SK-N-SH treated with all-trans-retinoic acid at 6 μM for 48 hours (cell line): ENCODE measurements around the gene DCDC2.

Experiments used
- CSRNP3 ChIP-seq: fragments of 250-450 bp; sonication (Bioruptor Pico); IDR thresholded peaks from 2 replicates; pipeline ENCODE4 v1.5.1; 2021; ENCODE audit warnings: mild to moderate bottlenecking, moderate library complexity
- ESRRG ChIP-seq: fragments of 250-450 bp; sonication (Bioruptor Pico); IDR thresholded peaks from 2 replicates; pipeline ENCODE4 v1.6.1; 2021; ENCODE audit warnings: mild to moderate bottlenecking
- RARB ChIP-seq: fragments of 250-450 bp; sonication (Bioruptor Pico); IDR thresholded peaks from 2 replicates; pipeline ENCODE4 v1.8.0; 2021; ENCODE audit warnings: mild to moderate bottlenecking, moderate library complexity
- TSHZ2 ChIP-seq: fragments of 250-450 bp; sonication (Bioruptor Pico); IDR thresholded peaks from 2 replicates; pipeline ENCODE4 v1.5.0; 2020; ENCODE audit warnings: mild to moderate bottlenecking, moderate library complexity
- ZFP3 ChIP-seq: fragments of 250-450 bp; sonication (Bioruptor Pico); IDR thresholded peaks from 2 replicates; pipeline ENCODE4 v1.5.0; 2020; ENCODE audit warnings: mild to moderate bottlenecking, moderate library complexity

- TF ChIP-seq ZFP3 (CRISPR knock-in tag) (no peak), TSHZ2 (CRISPR knock-in tag) (no peak), CSRNP3 (CRISPR knock-in tag) (no peak), RARB (CRISPR knock-in tag) (no peak), ESRRG (CRISPR knock-in tag) (no peak)
Measured at GRCh38 chr6:24358219-24358821, 461 bp upstream of the DCDC2 start.
